Tibial nerve (tissue), 4 donors: ENCODE results near the gene NISCH.

Experiments used
- CTCF ChIP-seq, 5 experiments: fragments of 200-600 bp in 3 of 5; fragments of 450-650 bp in 2 of 5; sonication (generic) in 3 of 5; IDR thresholded peaks; one replicate each; pipeline ENCODE4 v1.5.1; 2016 to 2019; ENCODE audit warnings: antibody characterized with exemption in 5 of 5, mild to moderate bottlenecking in 3 of 5, moderate library complexity in 2 of 5
- EP300 ChIP-seq, 2 donors: sonication (generic); formaldehyde crosslinking; IDR thresholded peaks; one replicate each; pipeline ENCODE4 v1.6.1; 2017; ENCODE audit warnings: antibody characterized with exemption in 2 of 2, mild to moderate bottlenecking in 1 of 2
- POLR2A ChIP-seq, 2 donors: fragments of 450-650 bp; IDR thresholded peaks; one replicate each; pipeline ENCODE4 v1.6.1; 2017; ENCODE audit warnings: antibody characterized with exemption in 2 of 2, mild to moderate bottlenecking in 2 of 2, moderate library complexity in 2 of 2

- no peak for TF ChIP-seq CTCF (IDR thresholded peaks at IDR 0.05)
- no peak for TF ChIP-seq POLR2A (IDR thresholded peaks at IDR 0.05)
- no peak for TF ChIP-seq EP300 (IDR thresholded peaks at IDR 0.05)
Measured at GRCh38 chr3:52514576-52514975, 59.2 kb downstream of the NISCH start.
